Liver (tissue), 9 donors: ENCODE results near the gene TMUB1. TPM values are rescaled to one million over a fixed set of nuclear protein-coding genes. Genes with fewer than 3 reads are reported as not detected.

Experiments
- DNase-seq: peaks from one replicate; pipeline ENCODE4 v3.0.0-alpha.2; 2017; ENCODE audit warnings: low spot score
- H3K27ac ChIP-seq, 2 donors: one replicate each; pipeline ENCODE4 v1.7.0; 2013; ENCODE audit warnings: inconsistent platforms in 2 of 2, low read length in 2 of 2, control low read depth in 1 of 2, low read depth in 1 of 2, mild to moderate bottlenecking in 1 of 2
- H3K27me3 ChIP-seq, 4 donors: one replicate each; pipeline versions ENCODE4 v1.6.1 to v1.7.0; 2013; ENCODE audit warnings: low read length in 3 of 4, inconsistent platforms in 1 of 4, mild to moderate bottlenecking in 1 of 4, moderate library complexity in 1 of 4; ENCODE audit not compliant: control insufficient read depth in 4 of 4, insufficient read depth in 4 of 4
- H3K36me3 ChIP-seq, 4 donors: one replicate each; pipeline versions ENCODE4 v1.6.1 to v1.7.0; 2013; ENCODE audit warnings: low read length in 3 of 4, mild to moderate bottlenecking in 3 of 4, low read depth in 1 of 4, moderate library complexity in 1 of 4; ENCODE audit not compliant: control insufficient read depth in 4 of 4, insufficient read depth in 3 of 4
- H3K4me1 ChIP-seq, 4 donors: one replicate each; pipeline versions ENCODE4 v1.6.1 to v1.7.0; 2013; ENCODE audit warnings: low read length in 3 of 4, mild to moderate bottlenecking in 3 of 4, moderate library complexity in 1 of 4; ENCODE audit not compliant: control insufficient read depth in 4 of 4, insufficient read depth in 4 of 4
- H3K4me3 ChIP-seq, 3 donors: one replicate each; pipeline versions ENCODE4 v1.6.1 to v1.7.0; 2013; ENCODE audit warnings: low read length in 3 of 3, control low read depth in 1 of 3, low read depth in 1 of 3, mild to moderate bottlenecking in 1 of 3
- H3K9ac ChIP-seq, 2 donors: one replicate each; pipeline ENCODE4 v1.7.0; 2013; ENCODE audit warnings: low read length in 2 of 2, mild to moderate bottlenecking in 2 of 2, moderate library complexity in 2 of 2, control low read depth in 1 of 2, low read depth in 1 of 2
- H3K9me3 ChIP-seq, 4 donors: one replicate each; pipeline versions ENCODE4 v1.6.1 to v1.7.0; 2013; ENCODE audit warnings: low read length in 3 of 4; ENCODE audit not compliant: control insufficient read depth in 4 of 4
- FOXA1 ChIP-seq: IDR thresholded peaks from 2 replicates; pipeline ENCODE4 v1.6.1; 2016; ENCODE audit warnings: antibody characterized with exemption
- FOXA2 ChIP-seq: IDR thresholded peaks from 2 replicates; pipeline ENCODE4 v1.6.1; 2016; ENCODE audit warnings: antibody characterized with exemption
- GABPA ChIP-seq, 2 donors: IDR thresholded peaks in 1 of 2; conservative IDR thresholded peaks in 1 of 2; 2 replicates each; pipeline ENCODE4 v1.6.1; 2016; ENCODE audit warnings: antibody characterized with exemption in 2 of 2, mild to moderate bottlenecking in 1 of 2, moderate library complexity in 1 of 2
- HNF4A ChIP-seq, 2 donors: conservative IDR thresholded peaks; 2 replicates each; pipeline ENCODE4 v1.6.1; 2016; ENCODE audit warnings: antibody characterized with exemption in 2 of 2, mild to moderate bottlenecking in 2 of 2
- JUND ChIP-seq, 2 donors: IDR thresholded peaks; 2 replicates each; pipeline ENCODE4 v1.6.1; 2016; ENCODE audit warnings: antibody characterized with exemption in 2 of 2
- NR2F2 ChIP-seq: IDR thresholded peaks from 2 replicates; pipeline ENCODE4 v1.6.1; 2016; ENCODE audit warnings: antibody characterized with exemption
- RXRA ChIP-seq, 2 donors: IDR thresholded peaks; 2 replicates each; pipeline ENCODE4 v1.6.1; 2017 to 2018; ENCODE audit warnings: antibody characterized with exemption in 2 of 2, mild to moderate bottlenecking in 1 of 2
- SP1 ChIP-seq: IDR thresholded peaks from 2 replicates; pipeline ENCODE4 v1.6.1; 2018; ENCODE audit warnings: antibody characterized with exemption, mild to moderate bottlenecking
- TAF1 ChIP-seq: conservative IDR thresholded peaks from 2 replicates; pipeline ENCODE4 v1.6.1; 2016; ENCODE audit warnings: antibody characterized with exemption, mild to moderate bottlenecking
- YY1 ChIP-seq: IDR thresholded peaks from 2 replicates; pipeline ENCODE4 v1.6.1; 2016; ENCODE audit warnings: antibody characterized with exemption, mild to moderate bottlenecking
- WGBS: extraction: QIAGEN DNeasy Blood & Tissue Kit; methylation state at CpG from one replicate; pipeline ENCODE4 v1.1.7; 2013; 5-methylcytosine and 5-hydroxymethylcytosine counted together
- polyA plus RNA-seq, 2 donors: library from polyadenylated mRNA; stranded (reverse) in 1 of 2; unstranded in 1 of 2; fragments of 200-250 nt in 1 of 2; fragments of >200 nt in 1 of 2; fragmentation: Nextera tagmentation in 1 of 2; extraction: Ambion mirVana in 1 of 2; gene quantifications; one replicate each; pipeline versions ENCODE4 v1.2.1 to v1.2.3, GENCODE V29; 2013 to 2015
- total RNA-seq, 2 donors: library from RNA; depleted of rRNA; stranded (reverse); fragments of >200 nt; gene quantifications; one replicate each; pipeline ENCODE4 v1.2.3, GENCODE V29; 2014
- TF ChIP-seq, protein P1 (sequence below): fragments of 150-350 bp; IDR thresholded peaks from 2 replicates; pipeline ENCODE4 v1.5.1; 2017; ENCODE audit warnings: improper control_type of control experiment, low read depth, low read length; ENCODE audit not compliant: missing input control
- TF ChIP-seq, protein P2 (sequence below): IDR thresholded peaks from 2 replicates; pipeline ENCODE4 v1.6.1; 2016; ENCODE audit warnings: antibody characterized with exemption, mild to moderate bottlenecking
- TF ChIP-seq, protein P3 (sequence below): IDR thresholded peaks from 2 replicates; pipeline ENCODE4 v1.6.1; 2016; ENCODE audit warnings: antibody characterized with exemption
- TF ChIP-seq, protein P4 (sequence below): IDR thresholded peaks from 2 replicates; pipeline ENCODE4 v1.6.1; 2016; ENCODE audit warnings: antibody characterized with exemption
- donor health status: healthy.
- donor health status: healthy.
- donor health status: healthy.
- donor health status: healthy.
- donor health status: healthy.

The TMUB1 gene
- total and polyA plus RNA-seq, 4 donors = 15.1 to 51.7 (median 30.5) TPM

DNA sequence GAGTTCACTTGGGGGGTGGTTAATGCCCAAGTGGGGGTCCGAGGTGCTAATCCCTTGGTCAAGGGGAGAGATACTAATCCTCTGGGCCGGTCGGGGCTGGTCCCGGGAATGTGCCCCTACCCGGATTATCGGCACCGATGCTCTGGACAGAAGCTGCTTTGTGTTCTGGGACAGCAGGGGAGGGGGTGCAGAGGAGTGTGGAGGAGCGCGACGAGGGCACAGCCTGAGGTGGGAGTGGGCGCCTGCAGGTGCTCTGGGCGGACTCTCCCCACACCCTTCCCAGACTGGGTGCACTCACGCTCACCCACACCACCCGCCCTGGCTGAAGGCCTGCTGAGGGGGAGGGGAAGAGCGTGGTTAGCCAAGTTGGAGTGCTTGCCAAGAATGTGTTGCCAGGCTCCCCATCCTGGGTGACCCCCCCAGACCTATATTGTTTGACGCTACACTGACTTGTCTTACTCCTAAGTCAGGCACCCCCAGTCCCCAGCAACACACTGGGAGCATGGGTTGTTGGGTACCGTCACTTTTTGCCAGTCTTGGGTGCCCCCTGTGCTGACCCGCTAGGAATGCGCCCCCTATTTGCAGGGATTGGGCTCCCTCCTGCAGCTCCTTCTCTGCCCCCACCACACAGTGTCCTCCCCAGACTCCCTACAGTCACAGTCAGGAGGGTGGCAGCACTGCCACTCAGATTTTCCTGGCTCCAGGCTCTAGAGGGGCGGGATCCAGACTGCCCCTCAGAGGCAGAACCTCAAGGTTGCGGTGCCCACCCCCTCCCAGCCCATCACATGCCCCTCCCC lies 22.7 kb downstream of the TMUB1 start:
- Histone ChIP-seq H3K9me3 (no peaks in the 10 kb centered on the region), H3K36me3 (peaks cover 4 to 10% (median 7%) of the 10 kb centered on the region in 4 donors), H3K4me1 (peaks cover 17 to 70% (median 53%) of the 10 kb centered on the region in 4 donors), H3K9ac (peak overlapping the region in 1 of 2 donors; percentile 43), H3K4me3 (peak overlapping the region; percentile 44 to 79 (median 66)), H3K27me3 (no peaks in the 10 kb centered on the region), H3K27ac (peak overlapping the region; percentile 83 to 89)
- TF ChIP-seq YY1 (no peak), FOXA1 (no peak), JUND (IDR thresholded peaks at IDR 0.05) (no peak), NR2F2 (no peak), RXRA (IDR thresholded peaks at IDR 0.05) (peak in 1 of 2 donors; percentile 9), HNF4A (conservative IDR thresholded peaks at IDR 0.05) (no peak), GABPA (IDR thresholded peaks at IDR 0.05 in 1 of 2, conservative IDR thresholded peaks at IDR 0.05 in 1 of 2) (no peak)
- TF ChIP-seq, protein P1, sequence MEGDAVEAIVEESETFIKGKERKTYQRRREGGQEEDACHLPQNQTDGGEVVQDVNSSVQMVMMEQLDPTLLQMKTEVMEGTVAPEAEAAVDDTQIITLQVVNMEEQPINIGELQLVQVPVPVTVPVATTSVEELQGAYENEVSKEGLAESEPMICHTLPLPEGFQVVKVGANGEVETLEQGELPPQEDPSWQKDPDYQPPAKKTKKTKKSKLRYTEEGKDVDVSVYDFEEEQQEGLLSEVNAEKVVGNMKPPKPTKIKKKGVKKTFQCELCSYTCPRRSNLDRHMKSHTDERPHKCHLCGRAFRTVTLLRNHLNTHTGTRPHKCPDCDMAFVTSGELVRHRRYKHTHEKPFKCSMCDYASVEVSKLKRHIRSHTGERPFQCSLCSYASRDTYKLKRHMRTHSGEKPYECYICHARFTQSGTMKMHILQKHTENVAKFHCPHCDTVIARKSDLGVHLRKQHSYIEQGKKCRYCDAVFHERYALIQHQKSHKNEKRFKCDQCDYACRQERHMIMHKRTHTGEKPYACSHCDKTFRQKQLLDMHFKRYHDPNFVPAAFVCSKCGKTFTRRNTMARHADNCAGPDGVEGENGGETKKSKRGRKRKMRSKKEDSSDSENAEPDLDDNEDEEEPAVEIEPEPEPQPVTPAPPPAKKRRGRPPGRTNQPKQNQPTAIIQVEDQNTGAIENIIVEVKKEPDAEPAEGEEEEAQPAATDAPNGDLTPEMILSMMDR = no peak
- TF ChIP-seq, protein P2, sequence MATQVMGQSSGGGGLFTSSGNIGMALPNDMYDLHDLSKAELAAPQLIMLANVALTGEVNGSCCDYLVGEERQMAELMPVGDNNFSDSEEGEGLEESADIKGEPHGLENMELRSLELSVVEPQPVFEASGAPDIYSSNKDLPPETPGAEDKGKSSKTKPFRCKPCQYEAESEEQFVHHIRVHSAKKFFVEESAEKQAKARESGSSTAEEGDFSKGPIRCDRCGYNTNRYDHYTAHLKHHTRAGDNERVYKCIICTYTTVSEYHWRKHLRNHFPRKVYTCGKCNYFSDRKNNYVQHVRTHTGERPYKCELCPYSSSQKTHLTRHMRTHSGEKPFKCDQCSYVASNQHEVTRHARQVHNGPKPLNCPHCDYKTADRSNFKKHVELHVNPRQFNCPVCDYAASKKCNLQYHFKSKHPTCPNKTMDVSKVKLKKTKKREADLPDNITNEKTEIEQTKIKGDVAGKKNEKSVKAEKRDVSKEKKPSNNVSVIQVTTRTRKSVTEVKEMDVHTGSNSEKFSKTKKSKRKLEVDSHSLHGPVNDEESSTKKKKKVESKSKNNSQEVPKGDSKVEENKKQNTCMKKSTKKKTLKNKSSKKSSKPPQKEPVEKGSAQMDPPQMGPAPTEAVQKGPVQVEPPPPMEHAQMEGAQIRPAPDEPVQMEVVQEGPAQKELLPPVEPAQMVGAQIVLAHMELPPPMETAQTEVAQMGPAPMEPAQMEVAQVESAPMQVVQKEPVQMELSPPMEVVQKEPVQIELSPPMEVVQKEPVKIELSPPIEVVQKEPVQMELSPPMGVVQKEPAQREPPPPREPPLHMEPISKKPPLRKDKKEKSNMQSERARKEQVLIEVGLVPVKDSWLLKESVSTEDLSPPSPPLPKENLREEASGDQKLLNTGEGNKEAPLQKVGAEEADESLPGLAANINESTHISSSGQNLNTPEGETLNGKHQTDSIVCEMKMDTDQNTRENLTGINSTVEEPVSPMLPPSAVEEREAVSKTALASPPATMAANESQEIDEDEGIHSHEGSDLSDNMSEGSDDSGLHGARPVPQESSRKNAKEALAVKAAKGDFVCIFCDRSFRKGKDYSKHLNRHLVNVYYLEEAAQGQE = no peak
- 13% methylated on average over 21 of the region's 21 CpGs for WGBS
- no peak for DNase-seq

DNA sequence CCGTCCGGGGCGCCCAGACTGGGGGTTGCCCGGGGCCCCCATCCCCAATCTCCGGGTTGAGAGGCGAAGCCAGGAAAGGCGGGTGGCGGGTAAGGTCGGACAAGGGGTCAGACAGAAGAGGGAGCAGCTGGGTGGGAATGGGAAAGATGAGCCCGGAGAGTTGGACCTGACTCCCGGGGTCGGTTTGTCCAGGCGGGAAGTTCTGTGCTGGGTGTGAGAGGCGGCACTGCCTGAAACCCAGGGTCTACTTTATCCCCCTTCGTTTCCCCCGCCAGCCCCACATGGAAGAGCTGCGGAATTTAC lies 23.2 kb downstream of the TMUB1 start:
- no peak for DNase-seq
- TF ChIP-seq RXRA (IDR thresholded peaks at IDR 0.05) (no peak), SP1 (no peak), YY1 (no peak), TAF1 (no peak), GABPA (IDR thresholded peaks at IDR 0.05 in 1 of 2, conservative IDR thresholded peaks at IDR 0.05 in 1 of 2) (no peak), FOXA2 (no peak), JUND (IDR thresholded peaks at IDR 0.05) (no peak)
- TF ChIP-seq, protein P3, sequence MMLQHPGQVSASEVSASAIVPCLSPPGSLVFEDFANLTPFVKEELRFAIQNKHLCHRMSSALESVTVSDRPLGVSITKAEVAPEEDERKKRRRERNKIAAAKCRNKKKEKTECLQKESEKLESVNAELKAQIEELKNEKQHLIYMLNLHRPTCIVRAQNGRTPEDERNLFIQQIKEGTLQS = no peak
- TF ChIP-seq, protein P4, sequence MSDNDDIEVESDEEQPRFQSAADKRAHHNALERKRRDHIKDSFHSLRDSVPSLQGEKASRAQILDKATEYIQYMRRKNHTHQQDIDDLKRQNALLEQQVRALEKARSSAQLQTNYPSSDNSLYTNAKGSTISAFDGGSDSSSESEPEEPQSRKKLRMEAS = no peak
- TF ChIP-seq, protein P1 = no peak
- no peaks in the 10 kb centered on the region for H3K9me3 ChIP-seq
- no peaks in the 10 kb centered on the region for H3K27me3 ChIP-seq
- H3K4me1 ChIP-seq = peaks cover 17 to 67% (median 51%) of the 10 kb centered on the region in 4 donors
- peak overlapping the region; percentile 44 to 79 (median 66) for H3K4me3 ChIP-seq
- peak overlapping the region; percentile 83 to 89 for H3K27ac ChIP-seq
- peaks cover 4 to 5% (median 4%) of the 10 kb centered on the region in 4 donors for H3K36me3 ChIP-seq
- 1% methylated on average over 17 of the region's 17 CpGs for WGBS
- peak overlapping the region; percentile 22 to 43 for H3K9ac ChIP-seq
